Adrenal gland (tissue), 12 donors: ENCODE results near the gene INF2. TPM values are rescaled to one million over a fixed set of nuclear protein-coding genes. Genes with fewer than 3 reads are reported as not detected.
"Not testable (repeated sequence)": the region's sequence is repeated elsewhere in the genome, so short reads cannot be mapped to it uniquely, and the experiment has no call there.

Experiments used
- DNase-seq, 7 donors: peaks; one replicate each; pipeline ENCODE4 v3.0.0-alpha.2; 2019 to 2020
- H3K27ac ChIP-seq, 5 donors: fragments of 200-600 bp; sonication (generic) in 4 of 5; 1 replicate in 3 of 5; 2 replicates in 2 of 5; pipeline versions ENCODE4 v1.5.1 to v1.8.0; 2016 to 2020; ENCODE audit warnings: mild to moderate bottlenecking in 1 of 5
- H3K27me3 ChIP-seq: fragments of 200-600 bp; 2 replicates; pipeline ENCODE4 v1.8.0; 2021
- H3K36me3 ChIP-seq, 2 donors: fragments of 200-600 bp; replicated peaks in 1 of 2; 1 replicate in 1 of 2; 2 replicates in 1 of 2; pipeline versions ENCODE4 v1.5.1 to v1.8.0; 2018 to 2022
- H3K4me1 ChIP-seq, 2 donors: fragments of 200-600 bp; replicated peaks in 1 of 2; 1 replicate in 1 of 2; 2 replicates in 1 of 2; pipeline versions ENCODE4 v1.5.1 to v1.8.0; 2018 to 2021
- H3K4me3 ChIP-seq, 4 donors: fragments of 200-600 bp; sonication (generic) in 3 of 4; one replicate each; pipeline ENCODE4 v1.5.1; 2016 to 2018
- H3K9me3 ChIP-seq, 3 donors: fragments of 200-600 bp; sonication (generic) in 1 of 3; replicated peaks in 1 of 3; 1 replicate in 2 of 3; 2 replicates in 1 of 3; pipeline versions ENCODE4 v1.5.1 to v1.8.0; 2016 to 2021
- CTCF ChIP-seq, 6 experiments: fragments of 450-650 bp in 4 of 6; fragments of 200-600 bp in 2 of 6; sonication (generic) in 1 of 6; IDR thresholded peaks; 1 replicate in 5 of 6; 2 replicates in 1 of 6; pipeline versions ENCODE4 v1.5.1 to v1.8.0; 2016 to 2021; ENCODE audit warnings: antibody characterized with exemption in 6 of 6, mild to moderate bottlenecking in 2 of 6, moderate library complexity in 1 of 6
- POLR2A ChIP-seq, 2 donors: fragments of 450-650 bp; IDR thresholded peaks; one replicate each; pipeline ENCODE4 v1.6.1; 2017; ENCODE audit warnings: antibody characterized with exemption in 2 of 2, mild to moderate bottlenecking in 2 of 2, moderate library complexity in 1 of 2
- WGBS, 4 donors: extraction: QIAGEN DNeasy Blood & Tissue Kit in 2 of 4; methylation state at CpG; one replicate each; pipeline versions ENCODE4 v1.1.5 to v1.1.7; 2013 to 2017; 5-methylcytosine and 5-hydroxymethylcytosine counted together
- intact Hi-C, 2 donors: fragments of 100-400 bp; cut with DNase I; formaldehyde crosslinking; loops; one replicate each; pipeline versions ENCODE4 v1.14.1 to v1.15.0; 2022 to 2023
- polyA plus RNA-seq, 3 donors: library from polyadenylated mRNA; stranded (reverse); fragments of 200-250 nt in 2 of 3; fragments of 350-450 nt in 1 of 3; fragmentation: Illumina TruSeq in 1 of 3; extraction: RNeasy Lipid Tissue Mini Kit (QIAGEN cat#74804) in 1 of 3; gene quantifications; one replicate each; pipeline ENCODE4 v1.2.3, GENCODE V29; 2013 to 2014
- total RNA-seq, 9 donors: library from RNA; depleted of rRNA in 4 of 9; stranded (reverse); fragments of >200 nt in 4 of 9; fragments of 120-200 nt in 1 of 9; fragmentation: NEBNext Ultra II Directional in 1 of 9; extraction: Animal tissue kit (Norgen Biotek cat#: 25700) in 1 of 9; gene quantifications; one replicate each; pipeline versions ENCODE4 v1.1.0 to v1.2.4, GENCODE V29; 2013 to 2023
- donor health status: healthy with polysubstance abuse.
- donor health status: Bipolar disorder and iron deficiency.
- donor health status: DM: yes; HTN: yes; CAD: no.
- donor health status: DM: no; HTN: no; CAD: no.
- donor health status: DM: no; HTN: no; CAD: no.
- donor health status: DM: yes; HTN: yes; CAD: no.

The INF2 gene
- total and polyA plus RNA-seq, 12 donors: 8.4 to 217 (median 62.0) TPM

DNA sequence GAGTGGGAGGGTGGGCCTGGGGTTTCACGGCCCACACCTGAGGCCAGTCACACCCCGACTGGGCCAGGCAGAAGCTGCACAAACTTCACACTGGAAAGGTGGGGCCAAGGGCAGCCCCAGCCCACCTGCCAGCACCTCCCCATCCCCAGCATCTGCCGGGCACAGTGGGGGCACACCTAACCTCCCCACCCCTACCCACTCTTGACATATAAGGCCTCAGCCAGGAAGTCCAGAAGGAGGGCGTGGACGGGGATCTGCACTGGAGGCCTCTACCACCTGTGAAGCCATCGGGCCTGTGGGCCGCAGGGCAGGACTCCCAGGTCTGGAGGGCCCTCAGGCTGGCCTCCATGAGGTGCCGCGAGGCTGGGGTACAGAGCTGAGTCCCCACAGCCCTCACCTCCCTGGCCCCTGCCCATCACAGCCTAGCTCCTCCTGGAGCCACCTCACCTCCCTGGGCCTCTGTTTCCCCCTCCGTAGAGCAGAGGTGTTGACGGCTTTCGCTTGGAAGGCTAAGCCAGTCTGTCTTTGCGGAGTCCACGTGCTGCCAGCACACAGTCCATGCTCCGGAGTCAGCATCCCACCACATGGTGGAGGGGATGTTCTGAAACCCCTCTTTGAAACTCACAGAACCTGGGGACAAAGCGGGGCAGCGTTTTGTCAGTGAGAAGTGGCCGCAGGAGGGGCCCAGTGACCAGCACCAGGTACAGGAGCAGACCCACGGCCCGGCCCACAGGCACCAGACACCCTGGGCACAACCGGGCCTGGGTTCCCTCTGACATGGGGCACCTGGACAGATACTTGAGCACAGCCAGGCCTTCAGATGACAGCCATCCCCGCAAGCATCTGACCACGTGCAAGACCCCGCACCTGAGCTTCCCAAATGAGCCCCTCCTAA lies 38.2 kb upstream of the INF2 start:
- intact Hi-C loops: loop anchor here (2.0 to 5.0 kb wide), 2 partner anchors 56 to 58 kb away; no protein-coding TSS in a partner anchor

GRCh38 chr14:104651876-104652260 lies 37.5 kb upstream of the INF2 start:
- Histone ChIP-seq H3K4me3 (no peak overlapping the region), H3K4me1 (peaks cover 0 to 13% of the 10 kb centered on the region in 2 donors), H3K9me3 (no peaks in the 10 kb centered on the region), H3K27ac (no peak overlapping the region), H3K36me3 (no peaks in the 10 kb centered on the region), H3K27me3 (no peaks in the 10 kb centered on the region)
- 74 to 95% (median 84%) methylated on average over 8 to 20 of the region's 20 CpGs for WGBS, 4 donors
- TF ChIP-seq POLR2A (IDR thresholded peaks at IDR 0.05) (no peak), CTCF (IDR thresholded peaks at IDR 0.05) (no peak)
- intact Hi-C loops: loop anchor here (2.0 to 5.0 kb wide), 2 partner anchors 55 to 57 kb away; no protein-coding TSS in a partner anchor
- no peak for DNase-seq

More for the DNA sequence above, 38.2 kb upstream of the INF2 start:
- Histone ChIP-seq H3K4me1 (peaks cover 0 to 13% of the 10 kb centered on the region in 2 donors), H3K4me3 (no peak overlapping the region), H3K9me3 (no peaks in the 10 kb centered on the region), H3K27me3 (no peaks in the 10 kb centered on the region), H3K27ac (no peak overlapping the region), H3K36me3 (no peaks in the 10 kb centered on the region)
- no peak for DNase-seq
- TF ChIP-seq CTCF (IDR thresholded peaks at IDR 0.05) (no peak), POLR2A (IDR thresholded peaks at IDR 0.05) (no peak)
- 80 to 86% (median 84%) methylated on average over 2 to 24 of the region's 24 CpGs for WGBS, 4 donors

DNA sequence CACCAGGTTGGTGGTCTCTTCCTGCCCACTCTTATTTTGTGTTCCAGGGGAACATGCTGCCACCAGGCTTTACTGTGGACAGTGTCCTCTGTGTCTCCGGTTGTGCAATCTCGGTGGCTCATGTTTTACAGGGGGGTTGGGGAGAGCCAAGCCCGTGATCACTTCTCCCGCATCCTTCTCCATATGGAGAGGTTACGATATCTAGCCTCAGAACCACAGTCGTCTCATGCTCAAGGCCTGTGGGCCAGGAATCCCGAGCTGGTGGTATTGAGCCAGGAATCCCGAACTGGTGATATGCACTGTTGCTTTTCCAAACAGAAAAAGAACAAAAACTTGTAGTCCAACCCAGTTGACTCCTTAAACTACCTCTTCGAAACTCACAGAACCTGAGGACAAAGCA lies 37.0 kb upstream of the INF2 start:
- Histone ChIP-seq H3K9me3 (no peaks in the 10 kb centered on the region), H3K4me3 (no peak overlapping the region), H3K27ac (no peak overlapping the region), H3K36me3 (no peaks in the 10 kb centered on the region), H3K4me1 (peaks cover 0 to 10% of the 10 kb centered on the region in 2 donors), H3K27me3 (no peaks in the 10 kb centered on the region)
- TF ChIP-seq POLR2A (IDR thresholded peaks at IDR 0.05) (no peak), CTCF (IDR thresholded peaks at IDR 0.05) (no peak)
- WGBS, 4 donors: 93 to 95% (median 93%) methylated on average over 9 of the region's 9 CpGs
- DNase-seq: no peak
- intact Hi-C loops: loop anchor here in 1 of 2 donors (5.0 kb wide), 1 partner anchor 55 kb away; no protein-coding TSS in a partner anchor

DNA sequence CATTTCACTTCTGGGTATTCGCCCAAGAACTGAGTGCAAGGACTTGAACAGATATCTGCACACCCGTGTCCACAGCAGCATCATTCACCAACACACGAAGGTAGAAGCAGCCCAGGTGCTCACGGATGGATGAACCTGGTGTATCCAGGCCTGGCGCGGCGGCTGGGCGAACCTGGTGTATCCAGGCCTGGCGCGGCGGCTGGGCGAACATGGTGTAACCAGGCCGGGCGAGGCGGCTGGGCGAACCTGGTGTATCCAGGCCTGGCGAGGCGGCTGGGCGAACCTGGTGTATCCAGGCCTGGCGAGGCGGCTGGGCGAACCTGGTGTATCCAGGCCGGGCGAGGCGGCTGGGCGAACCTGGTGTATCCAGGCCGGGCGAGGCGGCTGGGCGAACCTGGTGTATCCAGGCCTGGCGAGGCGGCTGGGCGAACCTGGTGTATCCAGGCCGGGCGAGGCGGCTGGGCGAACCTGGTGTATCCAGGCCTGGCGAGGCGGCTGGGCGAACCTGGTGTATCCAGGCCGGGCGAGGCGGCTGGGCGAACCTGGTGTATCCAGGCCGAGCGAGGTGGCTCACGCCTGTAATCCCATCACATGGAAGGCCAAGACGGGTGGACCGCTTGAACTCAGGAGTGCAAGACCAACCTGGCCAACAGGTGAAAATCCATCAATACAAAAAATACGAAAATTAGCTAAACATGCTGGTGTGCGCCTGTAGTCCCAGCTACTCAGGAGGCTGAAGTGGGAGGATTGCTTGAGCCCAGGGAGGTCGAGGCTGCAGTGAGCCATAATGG lies 36.1 kb upstream of the INF2 start:
- not testable (repeated sequence) for H3K27me3 ChIP-seq, H3K9me3 ChIP-seq, DNase-seq, H3K4me3 ChIP-seq, H3K36me3 ChIP-seq, H3K4me1 ChIP-seq, H3K27ac ChIP-seq
- intact Hi-C loops: loop anchor here in 1 of 2 donors (5.0 kb wide), 1 partner anchor 54 kb away; no protein-coding TSS in a partner anchor
- 92 to 95% (median 94%) methylated on average over 14 to 52 of the region's 52 CpGs for WGBS, 4 donors
